GM18520 (cell line): Measurements from ENCODE around the gene MORC2.

ENCODE experiments used
- ATAC-seq: cut with Tn5 transposase; IDR thresholded peaks from one replicate; pipeline ENCODE4 v1.9.1; 2021; ENCODE audit not compliant: unreplicated experiment

The MORC2 gene

DNA sequence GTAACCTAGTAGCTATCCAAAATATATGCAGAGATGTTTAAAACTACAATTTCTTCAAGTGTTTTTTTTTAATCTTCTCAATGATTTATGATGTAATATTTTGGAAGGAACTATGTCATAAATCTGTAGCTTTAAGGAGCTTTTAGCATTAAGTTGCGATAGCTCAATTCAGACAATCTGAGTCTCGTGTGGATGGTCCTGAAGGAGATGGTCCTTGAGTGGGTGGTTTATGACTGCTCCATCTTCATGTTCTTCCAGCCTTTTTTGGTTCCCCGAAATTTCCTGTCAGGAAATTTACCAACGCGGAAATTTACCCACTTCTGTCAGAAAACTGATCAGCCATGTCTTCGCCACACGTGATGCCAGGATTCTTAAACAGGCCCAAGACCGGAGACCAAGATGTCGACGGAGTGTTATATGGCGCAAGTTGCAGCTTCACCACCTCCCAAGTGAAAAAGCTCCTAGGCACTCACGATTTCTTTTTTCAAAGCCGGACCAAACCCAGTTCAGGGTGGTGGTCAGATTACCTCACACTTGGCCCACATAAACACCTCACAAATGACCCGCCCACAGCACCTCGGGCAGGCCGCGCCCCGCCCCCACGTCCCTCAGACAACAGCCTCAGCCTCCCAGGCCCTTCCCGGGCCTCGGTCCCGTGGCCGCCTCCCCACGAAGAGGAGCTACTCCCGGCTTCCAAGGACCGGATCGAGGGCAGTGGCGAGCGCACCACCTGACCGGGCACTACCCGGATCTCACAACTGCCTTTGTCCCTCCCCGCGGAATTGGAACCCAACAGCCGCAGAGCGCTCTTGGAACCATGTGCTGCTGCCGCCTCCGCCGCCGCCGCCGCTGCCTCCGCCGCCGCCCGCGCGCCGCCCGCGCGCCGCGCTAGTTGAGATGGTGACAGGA lies at the start of gene MORC2:
TSS of gene MORC2 (minus strand) at position 760 of the 909 bp plus-strand sequence. CDS start 885 bp downstream, outside the sequence.
- peak; percentile 13 for ATAC-seq

DNA sequence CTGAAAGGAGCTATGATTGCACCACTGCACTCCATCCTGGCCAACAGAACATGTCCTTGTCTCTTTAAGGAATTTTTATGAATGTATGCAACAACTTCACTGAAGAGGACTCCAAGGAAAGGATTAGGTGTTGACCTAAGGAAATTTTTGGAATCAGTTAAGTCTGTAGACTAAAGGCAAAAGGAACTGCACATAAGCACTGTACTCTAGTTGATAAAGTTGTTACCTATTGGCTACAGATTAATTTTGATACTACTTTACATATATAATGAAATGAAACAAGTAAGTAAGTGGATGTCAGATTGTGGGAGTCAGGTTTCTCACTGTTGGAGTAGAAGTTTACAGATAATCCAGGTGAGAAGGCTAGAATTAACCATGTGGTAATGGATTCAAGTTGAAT lies 37.0 kb upstream of the MORC2 start:
- ATAC-seq = no peak

DNA sequence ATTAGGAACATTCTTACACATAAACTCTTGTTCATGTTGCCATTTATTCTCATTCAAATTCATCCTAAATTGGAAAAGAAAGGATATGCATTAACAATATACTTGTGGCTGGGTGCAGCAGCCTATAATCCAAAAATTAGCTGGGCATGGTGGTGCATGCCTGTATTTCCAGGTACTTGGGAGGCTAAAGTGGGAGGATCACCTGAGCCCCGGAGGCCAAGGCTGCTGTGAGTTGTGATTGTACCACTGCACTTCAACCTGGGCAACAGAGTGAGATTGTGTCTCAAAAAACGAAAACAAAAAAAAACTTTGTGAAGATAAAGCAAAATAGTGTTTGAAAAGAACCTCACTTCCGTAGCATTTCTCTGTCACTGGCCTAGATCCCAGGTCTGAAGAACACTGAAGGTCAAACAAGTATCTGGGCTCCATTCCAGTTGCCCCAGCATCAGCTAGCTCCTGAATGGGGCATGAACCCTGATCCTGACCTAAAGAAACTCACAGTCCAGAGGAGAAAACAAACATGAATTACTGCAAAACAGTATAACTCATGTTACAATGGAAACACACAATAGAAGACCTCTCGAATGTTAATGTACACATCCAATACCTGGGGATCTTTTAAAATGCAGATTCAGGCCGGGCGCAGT lies 32.7 kb upstream of the MORC2 start:
- ATAC-seq = no peak

DNA sequence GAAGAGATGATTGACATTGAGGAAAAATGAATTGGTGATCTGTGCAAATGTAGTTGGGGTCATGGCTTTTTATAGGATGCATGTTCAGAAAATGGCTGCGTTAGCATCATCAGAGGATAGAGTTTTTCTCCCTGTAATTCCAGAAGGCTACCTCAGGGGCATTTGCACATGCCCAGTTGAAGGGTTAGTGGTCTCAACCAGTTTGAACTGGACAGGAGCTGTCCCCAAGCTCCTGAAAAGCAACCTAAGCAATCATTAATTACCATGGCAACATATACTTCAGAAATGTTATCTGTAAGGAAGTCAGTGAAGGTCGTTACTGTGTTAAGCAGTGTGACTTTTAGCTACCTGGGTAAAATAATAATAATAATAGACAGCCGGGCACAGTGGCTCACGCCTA lies 29.8 kb upstream of the MORC2 start:
- ATAC-seq = no peak

DNA sequence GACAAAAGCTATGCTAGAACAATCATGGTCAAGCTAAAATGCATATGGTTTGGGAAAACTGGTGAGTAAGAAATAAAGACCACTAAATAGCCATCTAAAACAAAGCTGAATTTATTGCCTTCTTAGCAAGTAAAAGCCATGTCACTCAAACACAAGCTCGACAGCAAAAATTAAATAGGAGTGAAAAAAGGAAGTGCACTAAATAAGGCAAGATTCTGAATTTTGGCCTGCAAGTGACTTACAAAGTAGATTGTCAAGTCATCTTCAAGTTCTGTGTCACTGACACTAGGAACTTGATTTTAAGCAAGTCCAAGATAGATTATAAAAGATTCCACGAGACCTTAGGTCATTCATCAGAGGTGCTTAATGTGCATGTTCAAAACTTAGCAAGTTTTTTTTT lies 27.9 kb upstream of the MORC2 start:
- ATAC-seq = no peak

DNA sequence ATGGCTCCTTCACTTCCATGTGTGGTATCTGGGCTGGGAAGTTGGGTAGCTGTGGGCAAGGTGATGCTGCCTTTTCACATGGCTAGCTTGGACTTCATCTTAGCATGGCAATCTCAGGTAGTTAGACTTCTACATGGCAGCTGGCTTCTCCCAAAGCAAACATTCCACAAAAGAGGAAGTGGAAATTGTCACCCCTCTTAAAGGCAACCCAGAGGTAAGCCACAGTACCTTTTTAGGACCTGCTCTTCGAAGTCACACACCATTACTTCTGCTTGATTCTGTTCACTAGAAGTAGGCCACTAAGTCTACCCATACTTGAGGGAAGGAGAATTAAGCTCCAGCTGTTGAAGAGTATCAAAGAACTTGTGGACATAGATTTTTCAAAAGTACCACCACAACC lies 26.4 kb upstream of the MORC2 start:
- ATAC-seq = no peak

DNA sequence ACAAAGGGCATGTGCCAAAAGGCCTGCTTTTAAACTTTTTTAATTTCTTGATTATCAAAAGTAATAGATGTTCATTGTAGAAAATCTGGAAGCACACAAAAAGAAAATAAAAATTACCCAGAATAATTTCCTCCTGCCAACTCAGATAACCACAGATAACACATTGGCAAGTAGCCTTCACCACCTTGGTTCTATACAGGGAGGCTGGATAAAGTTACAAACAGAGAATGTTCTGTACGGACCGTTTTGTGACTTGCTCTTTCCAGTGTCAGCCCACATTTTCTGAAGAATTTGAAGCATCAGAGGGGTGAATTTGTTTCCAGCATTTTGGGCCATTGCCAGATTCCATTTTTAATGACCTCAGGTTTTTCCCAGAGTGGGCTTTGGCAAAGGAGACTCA lies 24.0 kb upstream of the MORC2 start:
- no peak for ATAC-seq

DNA sequence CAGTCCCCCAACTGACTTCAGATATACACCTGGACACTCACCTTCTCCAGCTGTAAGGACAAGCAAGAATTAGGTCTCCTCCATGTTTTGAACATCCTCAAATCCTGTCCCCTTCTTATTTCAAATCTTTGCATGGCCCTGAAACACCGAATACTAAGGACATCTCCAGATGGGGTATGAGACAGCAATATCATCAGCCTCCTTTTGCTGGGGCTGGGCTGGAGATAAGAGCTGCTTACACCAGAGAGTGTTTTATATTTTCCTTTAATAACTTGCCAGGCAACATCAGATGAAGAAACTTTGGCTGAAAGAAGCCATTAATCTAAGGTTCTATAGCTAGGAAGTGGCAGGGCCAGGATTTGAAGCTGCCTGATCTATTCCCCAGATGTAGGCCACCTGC lies 22.1 kb upstream of the MORC2 start:
- no peak for ATAC-seq

DNA sequence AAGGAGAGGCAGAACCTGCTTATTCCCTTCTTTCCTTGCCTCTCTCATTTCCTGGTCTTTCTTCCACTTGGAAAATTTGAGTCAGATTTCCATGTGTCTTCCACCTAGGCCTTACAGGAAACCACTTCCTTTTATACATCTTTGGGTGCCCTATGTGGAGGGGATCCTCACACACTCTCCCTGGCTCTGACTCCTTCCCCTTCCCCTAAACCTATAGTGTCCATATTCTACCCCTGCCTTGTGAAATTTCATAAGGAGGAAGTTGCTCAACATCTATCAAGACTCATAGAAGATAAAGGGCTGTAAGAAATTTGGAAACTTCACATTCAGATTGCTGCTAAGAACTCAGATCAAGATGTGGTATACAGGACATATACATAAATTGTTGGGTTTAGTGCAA lies 20.9 kb upstream of the MORC2 start:
- no peak for ATAC-seq

DNA sequence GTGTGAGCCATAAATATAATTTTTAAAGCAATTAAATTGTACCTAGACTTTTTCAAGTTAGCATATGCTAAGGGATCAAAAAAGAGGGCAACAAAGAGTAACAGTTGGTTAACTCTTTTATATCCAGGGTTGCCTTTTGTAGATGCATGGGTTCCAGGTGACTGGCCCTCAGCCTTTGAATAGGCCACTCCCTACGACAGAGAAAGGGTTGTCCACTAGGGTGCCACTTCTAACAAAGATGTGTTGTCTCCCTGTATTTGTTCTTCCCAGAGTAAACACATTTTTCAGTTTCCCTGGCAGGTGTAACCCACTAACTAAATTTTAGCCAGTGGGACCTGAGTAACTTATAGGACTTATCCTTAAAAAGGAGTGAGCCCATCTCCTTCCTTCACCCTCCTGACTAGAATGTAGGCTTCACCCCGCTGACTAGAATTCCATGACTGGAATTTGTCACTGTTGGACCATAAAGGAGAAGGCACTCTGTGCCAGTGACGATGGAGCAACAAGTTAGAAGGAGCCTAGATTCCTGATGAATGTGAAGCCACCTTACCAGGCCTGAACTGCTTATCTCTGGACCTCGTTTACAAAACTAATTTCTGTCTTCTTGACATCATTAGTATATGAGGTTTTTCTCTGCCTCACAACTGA lies 17.1 kb upstream of the MORC2 start:
- no peak for ATAC-seq

DNA sequence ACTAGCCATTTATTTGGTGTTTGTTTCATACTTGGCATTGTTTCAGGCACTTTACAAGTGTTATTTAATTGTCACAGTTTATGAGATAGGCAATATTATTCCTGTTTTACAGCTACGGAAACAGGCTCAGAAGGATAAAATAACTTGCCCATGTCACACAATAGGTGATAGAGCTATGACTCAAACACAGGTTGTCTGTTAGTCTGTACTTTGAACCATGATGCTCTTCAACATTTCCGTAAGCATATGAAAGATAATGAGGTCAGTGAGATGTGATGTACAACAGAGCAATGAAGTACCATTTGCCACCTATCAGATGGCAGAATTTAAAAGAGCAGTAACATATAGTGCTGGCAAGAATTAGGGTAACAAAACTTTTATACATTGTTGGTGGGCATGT lies 15.7 kb upstream of the MORC2 start:
- no peak for ATAC-seq

DNA sequence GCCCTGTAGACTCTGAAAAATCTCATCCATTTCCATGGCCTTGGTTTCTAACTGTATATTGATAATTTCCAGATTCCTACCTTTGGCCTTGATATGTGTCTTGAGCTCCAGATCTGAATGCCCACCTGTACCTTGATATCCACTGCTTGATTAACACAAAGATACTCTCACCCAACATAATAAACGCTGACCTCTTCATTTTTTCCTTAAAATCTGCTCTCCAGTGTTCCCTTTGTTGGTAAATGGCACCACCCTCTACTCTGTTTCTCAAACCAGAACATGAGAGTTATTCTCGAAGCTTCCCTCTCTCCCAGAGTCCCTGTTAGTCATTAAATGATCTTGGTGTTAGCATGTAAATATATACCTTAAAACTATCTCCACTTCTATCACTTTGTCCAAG lies 13.9 kb upstream of the MORC2 start:
- no peak for ATAC-seq

DNA sequence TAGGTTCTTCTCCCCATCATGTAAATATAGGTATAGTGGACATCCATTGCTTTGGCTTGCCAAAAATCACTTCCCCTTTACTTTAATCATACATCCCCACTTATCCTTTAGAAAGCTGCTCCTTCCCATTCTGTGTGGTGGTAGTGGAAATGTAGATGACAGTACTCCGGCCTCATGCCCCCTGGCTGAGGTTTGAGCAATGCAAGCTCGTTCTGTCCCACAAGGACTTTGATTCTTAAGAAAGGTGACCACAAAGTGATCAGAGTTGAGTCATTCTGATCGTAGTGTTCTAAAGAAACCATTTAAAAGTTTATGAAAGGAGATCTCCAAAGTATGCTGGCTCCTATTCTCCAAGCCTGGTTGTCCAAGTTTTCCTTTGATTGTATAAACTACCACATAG lies 11.4 kb upstream of the MORC2 start:
- no peak for ATAC-seq

DNA sequence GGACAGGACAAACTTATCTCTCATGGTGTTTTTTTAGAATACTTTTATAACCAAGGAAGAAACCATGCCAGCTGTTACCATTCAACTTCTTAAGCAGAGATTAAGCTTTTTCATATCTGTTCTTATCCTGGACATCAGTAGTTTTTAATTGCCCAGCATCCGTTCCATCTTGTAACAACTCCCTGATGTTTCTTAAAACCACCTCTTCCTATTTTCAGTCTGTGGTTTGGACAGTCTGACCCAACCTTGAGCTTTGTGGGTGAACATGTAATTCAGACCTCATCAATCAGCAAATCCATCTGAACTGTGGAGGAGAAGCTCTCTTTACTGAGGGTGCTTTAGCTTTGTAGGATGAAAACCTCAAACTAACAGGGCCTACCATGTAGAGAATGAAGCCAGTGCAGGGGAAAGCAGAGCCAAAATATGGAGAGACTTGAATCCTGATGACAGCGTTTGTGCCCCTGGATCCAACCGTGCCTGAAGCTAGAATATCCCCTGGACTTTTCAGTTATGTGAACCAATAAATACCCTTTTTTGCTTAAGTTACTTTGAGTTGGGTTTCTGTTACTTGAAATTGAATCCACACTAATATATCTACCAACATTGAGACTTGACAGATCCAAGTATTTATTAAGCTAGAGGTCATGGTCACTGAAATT lies 9.9 kb upstream of the MORC2 start:
- ATAC-seq = no peak

DNA sequence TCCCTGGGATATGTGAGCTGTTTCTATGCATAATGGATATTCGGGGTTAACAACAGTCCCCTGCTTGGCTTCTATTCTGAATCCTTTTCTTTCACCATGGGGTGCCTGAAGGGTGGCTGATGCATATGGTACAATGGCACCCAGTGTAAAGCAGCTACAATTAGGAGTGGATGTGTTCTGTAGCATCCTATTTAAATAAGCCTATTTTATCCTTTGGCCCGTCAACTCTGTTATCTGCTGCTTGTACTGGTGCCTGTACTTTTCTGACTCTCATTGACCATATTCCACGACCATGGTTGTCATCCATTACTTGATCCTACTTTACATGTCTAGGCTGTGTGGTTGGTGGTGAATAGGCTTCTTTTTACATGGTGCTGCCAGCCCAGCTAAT lies 1.8 kb upstream of the MORC2 start:
- ATAC-seq = no peak

DNA sequence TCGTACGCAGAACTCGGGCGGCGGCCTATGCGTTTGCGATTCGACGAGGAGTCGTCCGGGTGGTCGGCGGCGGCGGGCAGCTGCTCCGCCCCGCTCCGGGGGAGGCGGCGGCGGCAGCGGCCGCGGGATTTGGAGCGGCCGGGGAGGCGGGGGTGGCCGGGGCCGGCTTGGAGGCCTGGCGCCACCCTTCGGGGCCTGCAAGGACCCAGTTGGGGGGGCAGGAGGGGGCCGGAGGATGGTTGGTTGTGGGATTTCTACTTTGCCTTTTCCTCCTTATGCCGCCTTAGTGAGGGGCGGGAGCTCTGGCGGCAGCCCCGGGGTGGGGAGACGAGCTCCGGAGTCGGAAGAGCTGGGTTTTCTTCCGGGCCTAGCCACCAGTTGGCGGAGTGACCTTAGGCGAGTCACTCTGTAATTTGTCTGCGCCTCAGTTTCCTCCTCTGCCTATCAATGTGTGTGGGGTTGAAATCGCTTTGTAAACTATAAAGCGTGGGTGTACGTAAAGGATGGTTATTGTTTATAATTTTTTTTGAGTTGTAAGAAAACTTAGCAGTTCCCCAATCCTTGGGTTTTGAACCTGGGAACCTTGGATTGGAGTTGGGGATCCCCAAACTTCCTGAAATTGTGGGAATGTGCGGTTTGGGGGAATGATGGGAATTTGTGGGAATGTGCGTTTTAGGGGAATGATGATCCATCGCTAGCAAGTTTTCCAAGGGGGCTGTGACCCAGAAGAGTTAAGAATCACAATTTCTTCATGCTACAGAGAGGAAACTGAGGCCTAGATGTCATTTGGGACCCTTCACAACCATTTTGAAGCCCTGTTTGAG lies 1.2 kb upstream of the MORC2 start:
- peak; percentile 16 for ATAC-seq

DNA sequence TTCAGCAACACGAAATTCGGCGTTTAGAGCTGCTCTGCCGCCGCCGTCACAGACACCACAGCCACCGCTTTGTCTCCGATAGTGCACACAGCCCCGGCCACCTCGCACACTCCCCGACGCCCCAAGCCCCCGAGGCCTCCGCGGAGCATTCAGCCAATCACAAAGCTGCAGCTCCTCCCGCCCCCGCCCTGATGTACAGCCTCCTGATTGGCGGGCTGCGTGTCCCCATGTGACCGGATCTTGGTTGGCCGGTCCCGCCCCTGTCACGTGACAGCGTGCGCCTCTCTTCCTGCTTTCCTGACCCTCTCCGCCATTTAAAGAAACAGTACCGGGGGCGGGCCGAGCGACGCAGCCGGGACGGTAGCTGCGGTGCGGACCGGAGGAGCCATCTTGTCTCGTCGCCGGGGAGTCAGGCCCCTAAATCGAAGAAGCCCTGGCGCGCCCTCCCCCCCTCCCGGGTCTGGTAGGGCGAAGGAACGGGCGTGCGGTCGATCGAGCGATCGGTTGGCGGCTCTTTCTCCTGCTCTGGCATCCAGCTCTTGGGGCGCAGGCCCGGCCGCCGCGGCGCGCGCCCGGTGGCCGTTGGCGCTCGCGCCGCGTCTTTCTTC lies 454 bp upstream of the MORC2 start, which contains the start of gene TUG1:
TSS of gene TUG1 (plus strand) at position 342 of the 608 bp plus-strand sequence.
- peak; percentile 78 for ATAC-seq

DNA sequence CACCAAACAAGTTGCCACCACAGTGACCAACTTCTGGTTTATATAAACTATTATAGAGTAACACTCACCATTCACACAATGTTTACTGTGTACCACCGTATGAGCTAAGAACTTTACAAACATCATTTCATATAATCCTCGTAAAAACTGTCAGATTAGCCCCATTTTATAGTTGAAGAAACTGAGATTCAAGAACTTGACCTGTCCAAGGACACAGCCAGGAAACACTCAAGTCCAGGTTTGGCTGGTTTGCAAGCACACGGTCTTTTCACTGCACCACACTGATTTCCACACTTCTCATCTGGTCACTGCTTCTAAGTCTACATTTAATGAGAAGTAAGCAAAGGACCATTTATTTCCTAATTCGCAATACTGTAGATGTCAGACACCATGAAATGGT lies 3.7 kb downstream of the MORC2 start:
- no peak for ATAC-seq

DNA sequence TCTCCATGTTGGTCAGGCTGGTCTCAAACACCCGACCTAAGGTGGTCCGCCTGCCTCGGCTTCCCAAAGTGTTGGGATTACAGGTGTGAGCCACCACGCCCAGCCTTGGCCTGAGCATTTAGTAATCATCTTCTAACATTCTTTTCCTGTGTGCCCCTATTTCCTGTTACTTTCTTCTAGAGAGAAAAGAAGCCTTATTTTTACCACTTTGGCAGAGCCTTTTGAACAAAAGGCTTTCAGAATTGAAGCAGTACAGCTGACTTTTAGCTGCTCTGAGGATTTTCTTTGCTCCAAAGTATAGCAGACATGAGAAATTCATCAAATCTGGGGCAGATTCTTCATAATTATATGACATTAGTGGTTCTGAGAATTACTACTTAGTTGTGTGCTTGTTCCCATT lies 13.4 kb downstream of the MORC2 start:
- ATAC-seq = no peak

DNA sequence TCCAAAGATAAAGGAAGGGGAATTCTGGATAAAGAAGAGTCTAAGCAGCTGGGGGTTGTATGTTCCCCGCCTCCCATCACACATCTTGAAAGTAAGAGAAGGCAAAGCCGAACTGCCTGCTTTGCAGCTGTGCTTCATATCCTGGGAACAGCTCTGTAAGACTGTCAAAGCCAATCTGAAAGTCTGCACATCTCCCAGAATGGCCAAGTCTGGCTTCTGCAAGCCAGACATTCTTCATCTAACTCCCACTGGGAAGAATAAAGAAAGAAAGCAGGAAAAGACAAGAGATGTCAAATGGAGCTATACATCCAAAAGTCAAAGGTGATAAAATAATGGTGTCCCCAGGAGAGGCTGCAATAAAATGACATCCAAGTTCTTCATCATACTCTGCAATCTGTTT lies 15.4 kb downstream of the MORC2 start:
- ATAC-seq = no peak
